Measurements from ENCODE around the gene ZBTB39. TPM values are rescaled to one million over a fixed set of nuclear protein-coding genes. Genes with fewer than 3 reads are reported as not detected.

The ZBTB39 gene
- total RNA-seq, 2 donors from 2014 or later, result 8.1 to 12.1 TPM

DNA sequence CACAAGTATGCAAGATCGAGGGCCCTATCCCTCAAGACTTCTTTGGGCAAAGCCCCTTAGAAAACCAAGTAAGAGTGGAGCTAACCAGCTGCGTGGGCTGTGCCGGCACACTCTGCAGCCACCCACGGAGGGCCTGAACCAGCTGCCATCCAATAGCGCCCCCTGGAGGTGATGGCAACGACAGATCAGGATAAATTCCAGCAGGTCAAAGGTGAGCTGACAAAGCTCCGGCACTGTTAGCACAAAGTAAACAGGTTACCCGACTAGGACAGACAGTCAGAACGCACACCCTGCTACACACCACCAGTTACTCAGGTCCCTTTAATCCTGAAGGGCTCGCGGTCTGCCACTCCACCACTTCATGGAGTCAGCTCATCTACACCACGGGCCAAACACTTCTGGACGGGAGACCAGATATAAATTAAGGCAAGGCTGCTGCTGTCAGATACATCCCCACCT is 4.9 kb downstream of the ZBTB39 start:
- peaks cover 59 to 67% of the 10 kb centered on the region in 2 donors for H3K4me1 Mint-ChIP-seq (ENCODE audit: low read depth in 2 of 2)
- peak; percentile 68 for DNase-seq (ENCODE audit: low spot score)
- H3K27me3 Mint-ChIP-seq, result no peaks in the 10 kb centered on the region
- H3K4me3 Mint-ChIP-seq, result no peak overlapping the region
- peak; percentile 39 to 43 for ATAC-seq
- H3K27ac Mint-ChIP-seq, result no peak overlapping the region
- no peaks in the 10 kb centered on the region for H3K9me3 Mint-ChIP-seq
- peaks cover 24% of the 10 kb centered on the region for H3K36me3 Mint-ChIP-seq

DNA sequence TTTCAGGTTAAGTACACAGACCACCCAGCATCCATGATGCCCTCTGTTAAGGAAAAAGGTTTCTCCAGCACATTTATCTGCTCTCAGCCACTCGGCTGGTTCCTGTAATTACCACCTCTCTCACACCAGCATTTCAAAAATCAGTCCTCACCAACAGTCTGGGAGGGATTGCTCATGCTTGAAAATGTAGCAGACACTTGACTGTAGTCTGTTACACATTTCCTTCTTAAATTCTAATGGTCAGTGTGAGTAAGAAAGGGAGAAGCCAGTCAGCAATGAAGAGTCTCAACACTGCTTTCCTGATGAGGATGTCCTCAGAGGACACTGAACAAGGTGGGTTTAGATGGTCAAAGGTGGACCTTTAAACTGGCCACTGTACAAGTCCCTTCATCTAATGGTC is 6.0 kb downstream of the ZBTB39 start:
- H3K4me1 Mint-ChIP-seq (ENCODE audit: low read depth in 2 of 2), result peaks cover 57 to 62% of the 10 kb centered on the region in 2 donors
- no peaks in the 10 kb centered on the region for H3K27me3 Mint-ChIP-seq
- peaks cover 20% of the 10 kb centered on the region for H3K36me3 Mint-ChIP-seq
- DNase-seq (ENCODE audit: low spot score) (no peak), ATAC-seq (peak in 1 of 2 donors; percentile 26)
- no peaks in the 10 kb centered on the region for H3K9me3 Mint-ChIP-seq
- no peak overlapping the region for H3K4me3 Mint-ChIP-seq
- peak overlapping the region; percentile 9 to 89 for H3K27ac Mint-ChIP-seq

- no peaks in the 10 kb centered on the region for H3K9me3 Mint-ChIP-seq
- peaks cover 16% of the 10 kb centered on the region for H3K36me3 Mint-ChIP-seq
- ATAC-seq, result no peak
- peaks cover 52% of the 10 kb centered on the region in 2 donors for H3K4me1 Mint-ChIP-seq (ENCODE audit: low read depth in 2 of 2)
- no peak for DNase-seq (ENCODE audit: low spot score)
- peak overlapping the region; percentile 74 for H3K4me3 Mint-ChIP-seq
- H3K27me3 Mint-ChIP-seq, result no peaks in the 10 kb centered on the region
- peak overlapping the region; percentile 89 for H3K27ac Mint-ChIP-seq
Measured at GRCh38 chr12:56999456-56999855, 6.9 kb downstream of the ZBTB39 start.

DNA sequence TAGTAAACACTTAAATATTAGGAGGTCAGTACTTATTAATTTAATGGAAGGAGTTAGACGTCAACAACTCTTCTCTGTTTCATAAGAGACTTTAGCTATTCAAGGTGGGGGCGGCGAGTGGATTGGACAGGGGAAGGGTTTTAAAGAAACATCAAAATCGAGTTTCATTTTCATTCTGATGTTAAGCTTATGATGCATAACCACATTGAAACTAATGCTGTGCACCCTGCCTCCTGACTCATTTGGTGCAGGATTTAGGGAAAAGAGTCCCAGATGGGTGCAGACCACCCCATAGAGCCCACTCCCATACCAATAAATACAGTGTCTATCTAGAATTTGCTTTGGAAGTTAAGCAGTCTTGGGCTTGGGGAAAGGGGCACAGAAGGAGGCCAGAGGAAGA is 7.4 kb downstream of the ZBTB39 start:
- Mint-ChIP-seq H3K27ac (peak overlapping the region; percentile 89), H3K9me3 (no peaks in the 10 kb centered on the region), H3K36me3 (peaks cover 14% of the 10 kb centered on the region), H3K4me3 (peak overlapping the region; percentile 74), H3K4me1 (ENCODE audit: low read depth in 2 of 2) (peaks cover 47 to 48% of the 10 kb centered on the region in 2 donors), H3K27me3 (no peaks in the 10 kb centered on the region)
- DNase-seq (ENCODE audit: low spot score) (no peak), ATAC-seq (peak; percentile 80 to 83)

DNA sequence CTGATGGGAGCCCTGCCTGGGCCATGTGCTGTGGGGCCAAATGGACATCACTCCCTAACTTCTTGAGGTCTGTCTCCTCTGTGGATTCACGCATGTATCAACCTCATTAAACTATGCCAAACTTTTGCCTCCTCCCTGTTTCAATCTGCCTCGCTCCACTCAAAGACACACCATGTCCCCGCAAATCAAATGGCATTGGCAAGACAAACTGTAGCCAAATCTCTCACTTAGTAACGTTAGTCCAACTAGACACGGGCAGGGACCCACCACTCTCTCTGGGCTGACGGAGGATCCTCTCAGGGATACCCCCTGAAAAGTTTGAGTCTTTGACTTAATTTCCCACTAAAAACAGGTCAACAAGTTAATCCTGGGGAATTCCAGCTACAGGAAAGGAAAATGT is 8.0 kb downstream of the ZBTB39 start:
- H3K27me3 Mint-ChIP-seq, result no peaks in the 10 kb centered on the region
- H3K4me3 Mint-ChIP-seq, result peak overlapping the region; percentile 74
- H3K4me1 Mint-ChIP-seq (ENCODE audit: low read depth in 2 of 2), result peaks cover 44 to 45% of the 10 kb centered on the region in 2 donors
- H3K9me3 Mint-ChIP-seq, result no peaks in the 10 kb centered on the region
- ATAC-seq (no peak), DNase-seq (ENCODE audit: low spot score) (no peak)
- peak overlapping the region; percentile 89 for H3K27ac Mint-ChIP-seq
- H3K36me3 Mint-ChIP-seq, result peaks cover 7% of the 10 kb centered on the region

DNA sequence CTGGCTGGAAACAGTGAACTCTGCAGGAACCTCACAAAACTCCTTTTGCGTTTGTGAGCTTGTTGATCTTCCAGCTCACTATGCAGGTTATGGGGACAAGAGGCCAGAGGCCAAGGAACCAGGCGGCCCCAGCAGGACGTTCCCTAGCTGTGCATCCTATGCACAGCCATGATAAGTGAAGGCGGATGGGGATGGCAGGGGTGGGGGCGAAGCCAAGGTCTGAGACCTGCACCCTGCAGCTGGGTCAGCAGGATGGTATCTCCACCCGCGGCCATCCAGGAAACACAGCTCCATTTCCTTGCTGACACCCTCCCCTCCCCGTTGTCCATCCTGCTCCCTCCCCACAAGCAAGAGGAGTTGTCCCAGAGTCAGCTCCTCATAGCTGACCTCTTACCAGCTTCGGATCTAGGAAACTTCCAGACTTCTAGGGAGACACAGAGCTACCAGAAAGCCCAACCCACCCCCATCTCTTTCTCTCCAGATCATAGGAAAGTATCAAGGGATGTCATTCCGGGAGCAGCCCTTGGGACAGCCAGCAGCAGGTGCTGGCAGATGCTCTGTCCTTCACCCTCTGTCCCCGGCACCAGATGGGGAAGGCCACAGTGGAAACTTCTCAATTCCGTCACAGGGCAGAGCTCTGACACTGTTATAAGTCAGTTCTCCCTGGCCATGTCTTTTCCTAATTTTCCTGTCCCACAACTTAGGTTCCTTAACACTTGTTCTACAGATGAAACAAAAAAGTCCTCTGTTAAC is 9.4 kb downstream of the ZBTB39 start:
- Mint-ChIP-seq H3K4me3 (no peak overlapping the region), H3K27ac (no peak overlapping the region), H3K4me1 (ENCODE audit: low read depth in 2 of 2) (peaks cover 36 to 42% of the 10 kb centered on the region in 2 donors), H3K36me3 (no peaks in the 10 kb centered on the region), H3K27me3 (no peaks in the 10 kb centered on the region), H3K9me3 (no peaks in the 10 kb centered on the region)
- DNase-seq (ENCODE audit: low spot score) (no peak), ATAC-seq (no peak)

DNA sequence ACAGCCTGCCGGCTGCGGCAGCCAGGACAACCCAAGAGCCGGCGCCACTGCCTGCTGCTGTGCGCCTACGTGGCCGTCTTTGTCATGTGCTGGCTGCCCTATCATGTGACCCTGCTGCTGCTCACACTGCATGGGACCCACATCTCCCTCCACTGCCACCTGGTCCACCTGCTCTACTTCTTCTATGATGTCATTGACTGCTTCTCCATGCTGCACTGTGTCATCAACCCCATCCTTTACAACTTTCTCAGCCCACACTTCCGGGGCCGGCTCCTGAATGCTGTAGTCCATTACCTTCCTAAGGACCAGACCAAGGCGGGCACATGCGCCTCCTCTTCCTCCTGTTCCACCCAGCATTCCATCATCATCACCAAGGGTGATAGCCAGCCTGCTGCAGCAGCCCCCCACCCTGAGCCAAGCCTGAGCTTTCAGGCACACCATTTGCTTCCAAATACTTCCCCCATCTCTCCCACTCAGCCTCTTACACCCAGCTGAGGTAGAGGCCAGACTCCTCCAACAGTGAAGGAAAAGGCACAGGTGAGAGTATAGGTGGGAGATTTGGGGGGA is 10.3 kb downstream of the ZBTB39 start:
- Mint-ChIP-seq H3K27ac (no peak overlapping the region), H3K9me3 (no peaks in the 10 kb centered on the region), H3K4me3 (no peak overlapping the region), H3K27me3 (no peaks in the 10 kb centered on the region), H3K36me3 (no peaks in the 10 kb centered on the region), H3K4me1 (ENCODE audit: low read depth in 2 of 2) (peaks cover 37 to 44% of the 10 kb centered on the region in 2 donors)
- ATAC-seq, result no peak
- DNase-seq (ENCODE audit: low spot score), result no peak

DNA sequence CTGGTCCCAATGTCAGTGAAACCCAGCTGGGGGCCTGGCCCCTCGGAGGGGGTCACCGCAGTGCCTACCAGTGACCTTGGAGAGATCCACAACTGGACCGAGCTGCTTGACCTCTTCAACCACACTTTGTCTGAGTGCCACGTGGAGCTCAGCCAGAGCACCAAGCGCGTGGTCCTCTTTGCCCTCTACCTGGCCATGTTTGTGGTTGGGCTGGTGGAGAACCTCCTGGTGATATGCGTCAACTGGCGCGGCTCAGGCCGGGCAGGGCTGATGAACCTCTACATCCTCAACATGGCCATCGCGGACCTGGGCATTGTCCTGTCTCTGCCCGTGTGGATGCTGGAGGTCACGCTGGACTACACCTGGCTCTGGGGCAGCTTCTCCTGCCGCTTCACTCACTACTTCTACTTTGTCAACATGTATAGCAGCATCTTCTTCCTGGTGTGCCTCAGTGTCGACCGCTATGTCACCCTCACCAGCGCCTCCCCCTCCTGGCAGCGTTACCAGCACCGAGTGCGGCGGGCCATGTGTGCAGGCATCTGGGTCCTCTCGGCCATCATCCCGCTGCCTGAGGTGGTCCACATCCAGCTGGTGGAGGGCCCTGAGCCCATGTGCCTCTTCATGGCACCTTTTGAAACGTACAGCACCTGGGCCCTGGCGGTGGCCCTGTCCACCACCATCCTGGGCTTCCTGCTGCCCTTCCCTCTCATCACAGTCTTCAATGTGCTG is 11.0 kb downstream of the ZBTB39 start:
- ATAC-seq, result no peak

DNA sequence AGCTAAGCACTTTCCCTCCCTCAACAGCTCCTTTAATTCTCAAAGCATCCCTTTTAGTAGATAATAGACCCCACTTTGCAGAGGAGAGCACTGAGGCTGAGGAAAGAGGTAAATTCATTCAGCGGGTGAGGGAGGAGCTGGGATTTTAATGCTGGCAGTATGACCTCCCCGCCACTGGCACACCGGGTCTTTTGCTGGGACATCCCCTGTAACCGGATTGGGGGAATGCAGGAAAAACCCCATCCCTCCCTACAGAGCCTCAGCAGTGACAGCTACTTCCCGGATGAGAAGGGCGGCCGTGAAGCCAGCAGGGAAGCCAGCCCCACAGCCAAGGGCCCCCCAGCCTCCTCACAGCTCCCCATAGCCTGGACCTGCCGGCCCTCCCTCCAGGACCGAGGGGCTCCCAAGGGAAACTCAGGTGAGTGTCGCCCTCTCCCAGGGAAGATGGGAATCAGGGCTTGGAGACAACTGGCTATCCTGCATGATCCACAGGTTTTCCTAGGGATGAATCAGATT is 12.1 kb downstream of the ZBTB39 start:
- no peaks in the 10 kb centered on the region for H3K9me3 Mint-ChIP-seq
- no peak overlapping the region for H3K27ac Mint-ChIP-seq
- no peaks in the 10 kb centered on the region for H3K36me3 Mint-ChIP-seq
- ATAC-seq, result no peak
- no peak overlapping the region for H3K4me3 Mint-ChIP-seq
- H3K4me1 Mint-ChIP-seq (ENCODE audit: low read depth in 2 of 2), result peaks cover 27 to 30% of the 10 kb centered on the region in 2 donors
- no peak for DNase-seq (ENCODE audit: low spot score)
- peaks cover 0 to 2% of the 10 kb centered on the region in 2 donors for H3K27me3 Mint-ChIP-seq

More for the DNA sequence above, 11.0 kb downstream of the ZBTB39 start:
- H3K27ac Mint-ChIP-seq, result no peak overlapping the region
- no peak for DNase-seq (ENCODE audit: low spot score)
- H3K4me3 Mint-ChIP-seq, result no peak overlapping the region
- no peaks in the 10 kb centered on the region for H3K36me3 Mint-ChIP-seq
- H3K9me3 Mint-ChIP-seq, result no peaks in the 10 kb centered on the region
- peaks cover 35 to 39% of the 10 kb centered on the region in 2 donors for H3K4me1 Mint-ChIP-seq (ENCODE audit: low read depth in 2 of 2)
- H3K27me3 Mint-ChIP-seq, result peaks cover 0 to under 1% of the 10 kb centered on the region in 2 donors

DNA sequence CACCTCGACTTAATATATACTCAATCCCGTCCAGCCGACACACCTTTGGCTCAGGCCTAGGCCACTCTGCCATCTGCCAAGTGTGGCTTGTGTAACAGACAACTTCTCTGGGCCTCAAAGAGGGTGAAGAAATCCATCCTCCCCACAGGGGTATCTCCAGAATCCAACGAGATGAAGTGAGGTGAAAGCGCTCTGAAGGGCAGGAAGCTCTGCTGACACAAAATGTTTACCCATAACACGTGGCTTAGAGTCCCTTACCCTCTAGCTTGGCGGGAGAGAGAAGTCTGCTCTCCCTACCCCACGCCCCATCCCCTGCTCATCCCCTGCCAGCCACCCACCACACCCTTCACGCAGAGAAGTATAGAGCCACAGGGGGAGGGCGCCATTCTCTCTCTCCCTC is 13.0 kb downstream of the ZBTB39 start:
- Mint-ChIP-seq H3K27ac (no peak overlapping the region), H3K9me3 (no peaks in the 10 kb centered on the region), H3K4me1 (ENCODE audit: low read depth in 2 of 2) (peaks cover 17 to 22% of the 10 kb centered on the region in 2 donors), H3K36me3 (no peaks in the 10 kb centered on the region), H3K27me3 (peaks cover 0 to 2% of the 10 kb centered on the region in 2 donors), H3K4me3 (no peak overlapping the region)
- ATAC-seq, result no peak
- no peak for DNase-seq (ENCODE audit: low spot score)

DNA sequence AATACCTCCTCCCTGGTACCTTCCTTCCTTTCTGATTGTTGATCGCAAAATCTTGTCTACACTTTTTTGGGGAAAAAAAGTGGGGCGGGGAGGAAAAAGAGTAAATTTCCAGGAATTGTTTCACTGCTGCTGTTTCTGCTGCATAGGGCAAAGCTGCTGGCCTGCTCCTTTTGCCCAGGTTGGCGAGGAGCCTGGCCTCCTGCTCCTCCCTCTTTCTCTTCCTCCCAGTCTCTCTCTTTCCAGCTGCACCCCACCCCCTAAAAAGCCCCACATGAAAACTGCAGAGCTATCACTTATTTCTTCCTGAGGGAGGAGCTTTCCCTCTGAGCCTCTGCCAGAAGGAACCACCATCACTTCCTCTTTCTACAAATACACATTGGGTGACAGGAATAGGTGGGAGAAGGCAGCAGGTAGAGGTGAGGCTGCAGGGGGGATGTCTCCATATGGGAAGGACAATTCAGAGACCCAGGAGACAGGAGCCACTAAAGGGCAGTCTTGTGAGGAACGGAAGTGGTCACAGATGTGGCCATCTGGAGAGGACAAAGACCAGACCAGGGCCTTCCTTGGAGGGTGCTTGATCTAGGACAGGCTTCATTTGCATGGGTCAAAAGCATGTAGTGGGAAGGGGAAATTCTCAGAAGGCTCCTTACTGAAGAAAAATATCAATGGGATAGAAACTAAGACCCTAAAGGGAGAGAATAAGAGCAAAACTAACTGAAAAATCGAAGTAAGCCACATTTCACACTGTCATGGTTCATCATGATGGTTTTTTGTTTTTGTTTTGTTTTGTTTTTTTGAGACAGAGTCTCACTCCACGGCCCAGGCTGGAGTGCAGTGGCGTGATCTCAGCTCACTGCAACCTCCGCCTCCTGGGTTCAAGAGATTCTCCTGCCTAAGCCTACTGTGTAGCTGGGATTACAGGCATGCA is 14.8 kb downstream of the ZBTB39 start:
- Mint-ChIP-seq H3K27ac (no peak overlapping the region), H3K4me1 (ENCODE audit: low read depth in 2 of 2) (peaks cover 14 to 16% of the 10 kb centered on the region in 2 donors), H3K27me3 (peaks cover 0 to 5% of the 10 kb centered on the region in 2 donors), H3K36me3 (no peaks in the 10 kb centered on the region), H3K4me3 (no peak overlapping the region), H3K9me3 (no peaks in the 10 kb centered on the region)
- no peak for DNase-seq (ENCODE audit: low spot score)
- no peak for ATAC-seq

- DNase-seq (ENCODE audit: low spot score) (no peak), ATAC-seq (no peak)
- Mint-ChIP-seq H3K36me3 (no peaks in the 10 kb centered on the region), H3K4me1 (ENCODE audit: low read depth in 2 of 2) (peaks cover 13 to 14% of the 10 kb centered on the region in 2 donors), H3K4me3 (no peak overlapping the region), H3K27ac (peak overlapping the region in 1 of 2 donors; percentile 26), H3K27me3 (peaks cover 0 to 5% of the 10 kb centered on the region in 2 donors), H3K9me3 (no peaks in the 10 kb centered on the region)
Measured at GRCh38 chr12:56990648-56991318, 15.6 kb downstream of the ZBTB39 start.

Measured in natural killer cell treated with Interleukin-12 subunit alpha and Interleukin-12 subunit beta and Interleukin-15 and Interleukin-18, amount 100 ng/mL, for 72 hours (primary cell).